Hindlimb muscle (tissue), 1 donor: ENCODE measurements around the gene FANCG. TPM values are rescaled to one million over a fixed set of nuclear protein-coding genes. Genes with fewer than 3 reads are reported as not detected.

Experiments used
- polyA plus RNA-seq: library from polyadenylated mRNA; unstranded; fragments of 120-200 nt; gene quantifications from one replicate; pipeline ENCODE4 v1.2.1, GENCODE V29; 2013; ENCODE audit not compliant: insufficient read length

The FANCG gene
- polyA plus RNA-seq, 1 donor, result 23.8 TPM

Other genes starting within 250 kb of the FANCG start
- gene PHF24, start 121.7 kb downstream of the FANCG start, polyA plus RNA-seq, result 0.23 TPM
- gene DNAJB5, start 90.2 kb downstream of the FANCG start, polyA plus RNA-seq, result 38.8 TPM
- 187 TPM for gene VCP, start 7.3 kb downstream of the FANCG start, polyA plus RNA-seq
- 14.6 TPM for gene PIGO, start 16.6 kb upstream of the FANCG start, polyA plus RNA-seq
- gene STOML2, start 23.2 kb upstream of the FANCG start, polyA plus RNA-seq, result 66.7 TPM
- 12.7 TPM for gene ATOSB, start 35.9 kb upstream of the FANCG start, polyA plus RNA-seq
- gene UNC13B, start 82.1 kb upstream of the FANCG start, polyA plus RNA-seq, result 24.1 TPM